NB4 (cell line): Measurements from ENCODE around the gene ABLIM2.

Experiments
- POLR2A ChIP-seq: IDR thresholded peaks from 2 replicates; pipeline ENCODE4 v1.6.1; 2011; ENCODE audit warnings: mild to moderate bottlenecking; ENCODE audit not compliant: insufficient read length; ENCODE audit errors: extremely low read depth
- TF ChIP-seq, protein P1 (sequence below): IDR thresholded peaks from one replicate; pipeline ENCODE4 v1.5.1; 2012; ENCODE audit warnings: low read depth, low read length

DNA sequence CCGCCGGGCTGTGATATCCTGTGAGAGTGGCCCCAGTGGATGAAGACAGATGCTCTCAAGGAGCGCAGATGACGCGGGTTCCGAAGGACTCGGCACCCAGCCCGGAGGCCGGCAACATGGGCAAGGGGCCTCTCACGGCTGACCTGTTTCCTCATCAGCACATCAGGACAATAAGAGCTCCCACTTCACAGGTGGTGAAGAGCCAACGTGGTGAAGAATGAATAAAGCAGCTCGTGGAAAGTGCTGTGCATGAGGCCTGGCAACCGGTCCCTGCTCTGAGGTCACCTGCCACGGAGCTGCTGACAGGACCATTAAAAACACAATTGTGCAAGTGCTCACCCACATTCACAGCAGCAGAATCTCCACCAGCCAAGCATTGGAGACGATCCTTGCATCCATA lies 22.9 kb downstream of the ABLIM2 start:
- TF ChIP-seq, protein P1, sequence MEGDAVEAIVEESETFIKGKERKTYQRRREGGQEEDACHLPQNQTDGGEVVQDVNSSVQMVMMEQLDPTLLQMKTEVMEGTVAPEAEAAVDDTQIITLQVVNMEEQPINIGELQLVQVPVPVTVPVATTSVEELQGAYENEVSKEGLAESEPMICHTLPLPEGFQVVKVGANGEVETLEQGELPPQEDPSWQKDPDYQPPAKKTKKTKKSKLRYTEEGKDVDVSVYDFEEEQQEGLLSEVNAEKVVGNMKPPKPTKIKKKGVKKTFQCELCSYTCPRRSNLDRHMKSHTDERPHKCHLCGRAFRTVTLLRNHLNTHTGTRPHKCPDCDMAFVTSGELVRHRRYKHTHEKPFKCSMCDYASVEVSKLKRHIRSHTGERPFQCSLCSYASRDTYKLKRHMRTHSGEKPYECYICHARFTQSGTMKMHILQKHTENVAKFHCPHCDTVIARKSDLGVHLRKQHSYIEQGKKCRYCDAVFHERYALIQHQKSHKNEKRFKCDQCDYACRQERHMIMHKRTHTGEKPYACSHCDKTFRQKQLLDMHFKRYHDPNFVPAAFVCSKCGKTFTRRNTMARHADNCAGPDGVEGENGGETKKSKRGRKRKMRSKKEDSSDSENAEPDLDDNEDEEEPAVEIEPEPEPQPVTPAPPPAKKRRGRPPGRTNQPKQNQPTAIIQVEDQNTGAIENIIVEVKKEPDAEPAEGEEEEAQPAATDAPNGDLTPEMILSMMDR = no peak
- TF ChIP-seq POLR2A = no peak
